Thyroid gland (tissue), 4 donors: ENCODE data around the gene SEMA3A. TPM values are rescaled to one million over a fixed set of nuclear protein-coding genes. Genes with fewer than 3 reads are reported as not detected.
A peak's percentile ranks its signal among the peaks of the same experiment; 100 is the strongest.

Experiments
- DNase-seq, 2 donors: peaks; one replicate each; pipeline ENCODE4 v3.0.0-alpha.2; 2019
- H3K27ac ChIP-seq, 3 donors: fragments of 200-600 bp; sonication (generic); 1 replicate in 2 of 3; 2 replicates in 1 of 3; pipeline ENCODE4 v1.5.1; 2016 to 2019; ENCODE audit warnings: mild to moderate bottlenecking in 1 of 3, moderate library complexity in 1 of 3
- H3K27me3 ChIP-seq: fragments of 200-600 bp; sonication (generic); one replicate; pipeline ENCODE4 v1.5.1; 2019
- H3K36me3 ChIP-seq, 2 donors: fragments of 200-600 bp; sonication (generic); one replicate each; pipeline ENCODE4 v1.5.1; 2016 to 2019
- H3K4me1 ChIP-seq, 2 donors: fragments of 200-600 bp; sonication (generic); one replicate each; pipeline ENCODE4 v1.5.1; 2017 to 2019
- H3K4me3 ChIP-seq, 3 donors: fragments of 200-600 bp; sonication (generic); replicated peaks in 1 of 3; 1 replicate in 2 of 3; 2 replicates in 1 of 3; pipeline ENCODE4 v1.5.1; 2016; ENCODE audit warnings: mild to moderate bottlenecking in 1 of 3
- H3K9me3 ChIP-seq: fragments of 200-600 bp; sonication (generic); one replicate; pipeline ENCODE4 v1.5.1; 2017
- POLR2A ChIP-seq, 2 donors: fragments of 450-650 bp; IDR thresholded peaks; one replicate each; pipeline ENCODE4 v1.6.1; 2017; ENCODE audit warnings: antibody characterized with exemption in 2 of 2, mild to moderate bottlenecking in 2 of 2, moderate library complexity in 1 of 2
- WGBS, 2 donors: methylation state at CpG; one replicate each; pipeline ENCODE4 v1.1.5; 2017; 5-methylcytosine and 5-hydroxymethylcytosine counted together
- intact Hi-C: fragments of 100-400 bp; cut with DNase I; formaldehyde crosslinking; loops from one replicate; pipeline ENCODE4 v1.15.1; 2023
- total RNA-seq, 4 donors: library from RNA; depleted of rRNA; stranded (reverse); fragments of >200 nt; gene quantifications; one replicate each; pipeline ENCODE4 v1.2.3, GENCODE V29; 2016
- TF ChIP-seq, protein P1 (sequence below), 6 experiments: fragments of 200-600 bp in 3 of 6; fragments of 450-650 bp in 3 of 6; sonication (generic) in 3 of 6; IDR thresholded peaks; one replicate each; pipeline ENCODE4 v1.5.1; 2016 to 2019; ENCODE audit warnings: antibody characterized with exemption in 6 of 6, mild to moderate bottlenecking in 2 of 6, inconsistent platforms in 1 of 6, moderate library complexity in 1 of 6

SEMA3A gene
- total RNA-seq, 4 donors from 2014 or later, result 6.5 to 18.0 (median 13.0) TPM

DNA sequence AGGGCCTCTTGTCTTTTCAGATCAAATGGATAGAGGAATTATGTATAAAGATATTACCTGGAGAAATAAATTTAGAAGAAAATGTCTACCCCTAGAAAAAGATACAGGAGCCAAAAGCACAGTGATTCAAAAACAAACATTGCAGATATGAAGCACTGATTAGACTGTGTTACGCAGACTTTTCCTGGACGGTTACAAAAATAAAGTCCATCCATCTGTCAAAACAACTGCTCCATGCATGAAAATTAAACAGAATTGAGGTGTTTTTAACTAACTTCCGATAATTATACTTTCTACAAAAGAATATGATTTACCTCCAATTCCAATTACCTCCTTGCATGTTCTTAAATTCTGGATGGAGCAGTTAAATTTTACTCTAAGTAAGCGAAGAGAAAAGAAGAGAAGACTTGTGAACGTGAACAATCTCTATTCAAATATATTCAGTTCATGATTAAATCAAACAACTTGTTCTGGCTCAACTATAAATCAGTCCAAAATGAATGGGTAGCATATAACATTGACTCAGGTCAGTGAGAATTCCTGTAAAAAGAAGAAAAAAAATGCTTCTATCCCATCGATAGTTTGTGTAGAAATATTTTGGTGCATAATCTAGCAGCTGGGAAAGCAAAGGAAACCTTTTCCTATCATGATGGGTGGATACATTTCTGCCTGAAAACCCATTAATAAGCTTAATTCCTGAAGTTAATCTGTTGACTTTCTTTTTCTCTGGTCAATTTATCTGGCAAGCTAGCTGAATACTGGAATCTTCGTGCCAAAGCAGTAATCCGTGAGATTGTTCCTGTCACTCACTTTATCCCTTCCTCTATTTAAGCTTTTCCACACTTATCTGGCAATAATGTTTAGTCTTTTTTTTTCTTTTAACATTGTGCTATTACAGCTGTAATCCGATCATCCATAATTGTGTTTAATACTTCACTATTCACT lies 80.4 kb downstream of the SEMA3A start:
- TF ChIP-seq POLR2A (IDR thresholded peaks at IDR 0.05), result no peak
- TF ChIP-seq, protein P1, sequence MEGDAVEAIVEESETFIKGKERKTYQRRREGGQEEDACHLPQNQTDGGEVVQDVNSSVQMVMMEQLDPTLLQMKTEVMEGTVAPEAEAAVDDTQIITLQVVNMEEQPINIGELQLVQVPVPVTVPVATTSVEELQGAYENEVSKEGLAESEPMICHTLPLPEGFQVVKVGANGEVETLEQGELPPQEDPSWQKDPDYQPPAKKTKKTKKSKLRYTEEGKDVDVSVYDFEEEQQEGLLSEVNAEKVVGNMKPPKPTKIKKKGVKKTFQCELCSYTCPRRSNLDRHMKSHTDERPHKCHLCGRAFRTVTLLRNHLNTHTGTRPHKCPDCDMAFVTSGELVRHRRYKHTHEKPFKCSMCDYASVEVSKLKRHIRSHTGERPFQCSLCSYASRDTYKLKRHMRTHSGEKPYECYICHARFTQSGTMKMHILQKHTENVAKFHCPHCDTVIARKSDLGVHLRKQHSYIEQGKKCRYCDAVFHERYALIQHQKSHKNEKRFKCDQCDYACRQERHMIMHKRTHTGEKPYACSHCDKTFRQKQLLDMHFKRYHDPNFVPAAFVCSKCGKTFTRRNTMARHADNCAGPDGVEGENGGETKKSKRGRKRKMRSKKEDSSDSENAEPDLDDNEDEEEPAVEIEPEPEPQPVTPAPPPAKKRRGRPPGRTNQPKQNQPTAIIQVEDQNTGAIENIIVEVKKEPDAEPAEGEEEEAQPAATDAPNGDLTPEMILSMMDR (IDR thresholded peaks at IDR 0.05), result no peak

GRCh38 chr7:84113286-84113685 lies 81.3 kb downstream of the SEMA3A start:
- TF ChIP-seq, protein P1 (IDR thresholded peaks at IDR 0.05), result no peak
- TF ChIP-seq POLR2A (IDR thresholded peaks at IDR 0.05), result no peak
- H3K27ac ChIP-seq, result peak overlapping the region; percentile 18 to 29 (median 25)
- no peak for DNase-seq
- H3K27me3 ChIP-seq, result no peaks in the 10 kb centered on the region
- intact Hi-C loops, result no loop called here
- H3K4me3 ChIP-seq, result no peak overlapping the region
- H3K36me3 ChIP-seq, result no peaks in the 10 kb centered on the region
- peaks cover 12 to 19% of the 10 kb centered on the region in 2 donors for H3K4me1 ChIP-seq
- WGBS, 2 donors, result 17 to 27% methylated on average over 2 of the region's 2 CpGs
- no peaks in the 10 kb centered on the region for H3K9me3 ChIP-seq

More for the DNA sequence above, 80.4 kb downstream of the SEMA3A start:
- Histone ChIP-seq H3K36me3 (no peaks in the 10 kb centered on the region), H3K4me1 (peaks cover 12 to 19% of the 10 kb centered on the region in 2 donors), H3K27ac (peak overlapping the region; percentile 18 to 29 (median 25)), H3K9me3 (no peaks in the 10 kb centered on the region), H3K4me3 (no peak overlapping the region), H3K27me3 (no peaks in the 10 kb centered on the region)
- WGBS, 2 donors, result 59 to 69% methylated on average over 9 of the region's 9 CpGs
- no peak for DNase-seq
- intact Hi-C loops, result no loop called here

DNA sequence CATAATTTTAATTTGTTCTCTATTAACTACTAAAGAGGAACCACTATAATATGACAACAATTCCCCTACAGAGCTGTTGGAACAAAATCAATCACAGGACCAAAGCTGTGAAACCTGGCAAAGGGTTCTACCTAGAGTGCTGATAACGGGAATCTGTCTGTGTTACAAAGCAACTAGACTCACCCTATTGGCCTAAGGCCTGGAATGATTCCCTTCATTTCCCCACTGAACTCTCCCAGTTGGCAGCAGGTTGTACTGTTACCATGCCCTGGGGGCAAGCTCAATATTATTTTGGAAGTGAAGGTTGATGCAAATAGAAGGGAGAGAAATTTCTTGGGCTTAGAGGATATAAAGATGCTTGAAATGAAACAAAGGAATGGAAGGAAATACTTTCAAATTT lies 81.8 kb downstream of the SEMA3A start:
- Histone ChIP-seq H3K27ac (peak overlapping the region in 1 of 3 donors; percentile 18), H3K4me1 (peaks cover 12 to 19% of the 10 kb centered on the region in 2 donors), H3K9me3 (no peaks in the 10 kb centered on the region), H3K27me3 (no peaks in the 10 kb centered on the region), H3K4me3 (no peak overlapping the region), H3K36me3 (no peaks in the 10 kb centered on the region)
- TF ChIP-seq, protein P1 (IDR thresholded peaks at IDR 0.05), result no peak
- no peak for TF ChIP-seq POLR2A (IDR thresholded peaks at IDR 0.05)
- DNase-seq, result no peak
- intact Hi-C loops, result no loop called here
- WGBS, 2 donors, result 42 to 58% methylated on average over 1 of the region's 1 CpG

GRCh38 chr7:84111842-84112241 lies 82.7 kb downstream of the SEMA3A start:
- Histone ChIP-seq H3K9me3 (no peaks in the 10 kb centered on the region), H3K4me3 (no peak overlapping the region), H3K36me3 (no peaks in the 10 kb centered on the region), H3K4me1 (peaks cover 12 to 19% of the 10 kb centered on the region in 2 donors), H3K27ac (no peak overlapping the region), H3K27me3 (no peaks in the 10 kb centered on the region)
- DNase-seq, result no peak
- intact Hi-C loops, result no loop called here
- TF ChIP-seq, protein P1 (IDR thresholded peaks at IDR 0.05), result no peak
- TF ChIP-seq POLR2A (IDR thresholded peaks at IDR 0.05), result no peak

- Histone ChIP-seq H3K27ac (no peak overlapping the region), H3K4me3 (no peak overlapping the region), H3K36me3 (no peaks in the 10 kb centered on the region), H3K4me1 (peaks cover 12 to 19% of the 10 kb centered on the region in 2 donors), H3K27me3 (no peaks in the 10 kb centered on the region), H3K9me3 (no peaks in the 10 kb centered on the region)
- TF ChIP-seq POLR2A (IDR thresholded peaks at IDR 0.05), result no peak
- TF ChIP-seq, protein P1 (IDR thresholded peaks at IDR 0.05), result no peak
- WGBS, 2 donors, result 78 to 86% methylated on average over 3 of the region's 3 CpGs
- DNase-seq, result no peak
- intact Hi-C loops, result no loop called here
These were observed 84.2 kb downstream of the SEMA3A start for GRCh38 chr7:84110400-84110799.
